ENCODE results near the gene ELAVL1. TPM values are rescaled to one million over a fixed set of nuclear protein-coding genes. Genes with fewer than 3 reads are reported as not detected.

ELAVL1 gene
- total and polyA plus RNA-seq, 2 donors from 2014 or later = 34.6 to 64.7 TPM

DNA sequence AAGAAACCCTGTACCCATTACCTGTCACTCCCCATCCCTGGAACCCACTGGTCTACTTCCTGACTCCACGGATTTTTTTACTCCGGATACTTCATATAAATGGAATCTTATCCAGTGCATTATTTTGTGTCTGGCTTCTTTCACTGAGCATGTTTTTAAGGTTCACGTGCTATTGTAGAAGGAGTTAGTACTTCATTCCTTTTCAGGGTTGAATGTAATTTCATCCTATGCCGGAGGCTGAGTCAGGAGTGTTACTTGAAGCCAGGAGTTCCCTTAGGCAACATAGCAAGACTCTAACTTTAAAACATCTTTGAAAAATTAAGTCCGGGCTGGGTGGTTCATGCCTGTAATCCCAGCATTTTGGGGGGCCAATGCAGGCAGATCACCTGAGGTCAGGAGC is 17.9 kb upstream of the ELAVL1 start:
- Histone ChIP-seq H3K4me3 (ENCODE audit: low read length in 3 of 3) (no peak overlapping the region), H3K27ac (ENCODE audit: low read depth in 2 of 2, low read length in 2 of 2) (no peak overlapping the region), H3K36me3 (ENCODE audit: control insufficient read depth in 2 of 3, insufficient read depth in 3 of 3, low read length in 3 of 3) (no peaks in the 10 kb centered on the region), H3K9ac (ENCODE audit: low read length in 3 of 3) (no peak overlapping the region), H3K27me3 (ENCODE audit: control insufficient read depth, insufficient read depth, low read length) (no peaks in the 10 kb centered on the region), H3K9me3 (ENCODE audit: control insufficient read depth in 2 of 3, insufficient read depth in 1 of 3, low read length in 3 of 3) (no peaks in the 10 kb centered on the region), H3K4me1 (ENCODE audit: control insufficient read depth in 2 of 3, insufficient read depth in 2 of 3, low read depth in 1 of 3, low read length in 3 of 3) (no peaks in the 10 kb centered on the region)
- no peak for DNase-seq
- FAIRE-seq = no peak
- intact Hi-C loops (cut with DNase I) = no loop called here
- TF ChIP-seq, protein P1, sequence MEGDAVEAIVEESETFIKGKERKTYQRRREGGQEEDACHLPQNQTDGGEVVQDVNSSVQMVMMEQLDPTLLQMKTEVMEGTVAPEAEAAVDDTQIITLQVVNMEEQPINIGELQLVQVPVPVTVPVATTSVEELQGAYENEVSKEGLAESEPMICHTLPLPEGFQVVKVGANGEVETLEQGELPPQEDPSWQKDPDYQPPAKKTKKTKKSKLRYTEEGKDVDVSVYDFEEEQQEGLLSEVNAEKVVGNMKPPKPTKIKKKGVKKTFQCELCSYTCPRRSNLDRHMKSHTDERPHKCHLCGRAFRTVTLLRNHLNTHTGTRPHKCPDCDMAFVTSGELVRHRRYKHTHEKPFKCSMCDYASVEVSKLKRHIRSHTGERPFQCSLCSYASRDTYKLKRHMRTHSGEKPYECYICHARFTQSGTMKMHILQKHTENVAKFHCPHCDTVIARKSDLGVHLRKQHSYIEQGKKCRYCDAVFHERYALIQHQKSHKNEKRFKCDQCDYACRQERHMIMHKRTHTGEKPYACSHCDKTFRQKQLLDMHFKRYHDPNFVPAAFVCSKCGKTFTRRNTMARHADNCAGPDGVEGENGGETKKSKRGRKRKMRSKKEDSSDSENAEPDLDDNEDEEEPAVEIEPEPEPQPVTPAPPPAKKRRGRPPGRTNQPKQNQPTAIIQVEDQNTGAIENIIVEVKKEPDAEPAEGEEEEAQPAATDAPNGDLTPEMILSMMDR (IDR thresholded peaks at IDR 0.05; ENCODE audit: borderline replicate concordance, extremely low read depth, insufficient read depth) = no peak

DNA sequence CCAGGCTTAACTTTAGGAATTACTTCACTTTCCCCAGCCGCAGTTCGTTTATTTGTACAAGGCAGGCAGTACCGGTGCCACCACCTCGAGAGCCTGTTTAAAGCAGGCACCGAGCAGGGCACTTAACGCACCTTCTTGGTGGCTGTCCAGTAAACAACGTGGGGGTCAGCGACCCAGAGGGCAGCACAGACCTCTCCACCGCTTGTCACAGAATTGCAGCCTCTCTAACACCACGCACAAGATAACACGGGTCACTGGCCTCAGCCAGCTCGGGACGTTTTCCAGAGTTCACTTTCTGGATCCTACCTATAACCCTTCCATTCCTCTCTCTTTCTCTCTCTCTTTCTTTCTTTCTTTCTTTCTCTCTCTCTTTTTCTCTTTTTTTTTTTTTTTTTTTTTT is 16.8 kb upstream of the ELAVL1 start:
- DNase-seq (no peak), FAIRE-seq (no peak)
- H3K4me3 ChIP-seq (ENCODE audit: low read length in 3 of 3) = no peak overlapping the region

DNA sequence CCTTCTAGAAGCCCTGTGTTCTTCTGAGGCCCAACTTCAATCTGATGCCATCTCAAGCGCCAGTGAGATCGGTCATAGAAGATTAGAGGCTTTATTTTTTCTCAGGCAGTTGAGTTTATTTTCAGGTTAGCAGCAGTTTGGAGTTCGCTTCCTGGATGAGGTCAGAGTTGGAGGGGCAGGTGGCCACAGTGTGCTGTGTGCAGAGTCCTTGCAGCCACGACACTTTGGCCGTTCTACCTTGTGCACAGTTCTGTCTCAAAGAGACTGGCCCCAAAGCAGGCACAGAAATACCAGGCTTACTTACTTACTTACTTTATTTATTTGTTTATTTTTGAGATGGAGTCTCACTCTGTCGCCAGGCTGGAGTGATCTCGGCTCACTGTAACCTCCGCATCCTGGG is 15.9 kb upstream of the ELAVL1 start:
- no peak overlapping the region for H3K4me3 ChIP-seq (ENCODE audit: low read length in 3 of 3)
- TF ChIP-seq, protein P1 (IDR thresholded peaks at IDR 0.05; ENCODE audit: borderline replicate concordance, extremely low read depth, insufficient read depth) = no peak
- no peaks in the 10 kb centered on the region for H3K9me3 ChIP-seq (ENCODE audit: control insufficient read depth in 2 of 3, insufficient read depth in 1 of 3, low read length in 3 of 3)
- no peaks in the 10 kb centered on the region for H3K4me1 ChIP-seq (ENCODE audit: control insufficient read depth in 2 of 3, insufficient read depth in 2 of 3, low read depth in 1 of 3, low read length in 3 of 3)
- DNase-seq (no peak), FAIRE-seq (no peak)
- no peaks in the 10 kb centered on the region for H3K27me3 ChIP-seq (ENCODE audit: control insufficient read depth, insufficient read depth, low read length)
- H3K9ac ChIP-seq (ENCODE audit: low read length in 3 of 3) = no peak overlapping the region
- intact Hi-C loops (cut with DNase I) = no loop called here
- H3K27ac ChIP-seq (ENCODE audit: low read depth in 2 of 2, low read length in 2 of 2) = no peak overlapping the region
- no peaks in the 10 kb centered on the region for H3K36me3 ChIP-seq (ENCODE audit: control insufficient read depth in 2 of 3, insufficient read depth in 3 of 3, low read length in 3 of 3)

More for the DNA sequence above, 16.8 kb upstream of the ELAVL1 start:
- no peaks in the 10 kb centered on the region for H3K4me1 ChIP-seq (ENCODE audit: control insufficient read depth in 2 of 3, insufficient read depth in 2 of 3, low read depth in 1 of 3, low read length in 3 of 3)
- no peak overlapping the region for H3K27ac ChIP-seq (ENCODE audit: low read depth in 2 of 2, low read length in 2 of 2)
- TF ChIP-seq, protein P1 (IDR thresholded peaks at IDR 0.05; ENCODE audit: borderline replicate concordance, extremely low read depth, insufficient read depth) = no peak
- H3K9me3 ChIP-seq (ENCODE audit: control insufficient read depth in 2 of 3, insufficient read depth in 1 of 3, low read length in 3 of 3) = no peaks in the 10 kb centered on the region
- H3K36me3 ChIP-seq (ENCODE audit: control insufficient read depth in 2 of 3, insufficient read depth in 3 of 3, low read length in 3 of 3) = no peaks in the 10 kb centered on the region
- H3K9ac ChIP-seq (ENCODE audit: low read length in 3 of 3) = no peak overlapping the region
- H3K27me3 ChIP-seq (ENCODE audit: control insufficient read depth, insufficient read depth, low read length) = no peaks in the 10 kb centered on the region
- intact Hi-C loops (cut with DNase I) = no loop called here

DNA sequence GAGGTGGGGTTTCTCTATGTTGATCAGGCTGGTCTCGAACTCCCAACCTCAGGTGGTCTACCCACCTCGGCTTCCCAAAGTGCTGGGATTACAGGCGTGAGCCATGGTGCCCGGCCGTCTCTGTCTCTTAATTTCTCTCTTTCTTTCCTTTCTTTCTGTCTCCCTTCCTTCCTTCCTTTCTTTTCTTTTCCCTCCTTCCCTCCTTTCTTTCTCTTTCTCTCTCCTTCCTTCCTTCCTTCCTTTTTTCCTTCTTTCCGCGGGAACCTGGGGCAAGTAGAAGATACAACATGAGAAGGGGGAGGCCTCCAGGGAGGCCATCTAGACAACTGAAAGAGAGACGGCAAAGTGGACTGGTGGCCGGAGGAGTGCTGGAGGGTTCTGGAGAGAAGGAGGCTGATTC is 15.2 kb upstream of the ELAVL1 start:
- Histone ChIP-seq H3K4me1 (ENCODE audit: control insufficient read depth in 2 of 3, insufficient read depth in 2 of 3, low read depth in 1 of 3, low read length in 3 of 3) (no peaks in the 10 kb centered on the region), H3K27ac (ENCODE audit: low read depth in 2 of 2, low read length in 2 of 2) (no peak overlapping the region), H3K27me3 (ENCODE audit: control insufficient read depth, insufficient read depth, low read length) (no peaks in the 10 kb centered on the region), H3K9ac (ENCODE audit: low read length in 3 of 3) (no peak overlapping the region), H3K4me3 (ENCODE audit: low read length in 3 of 3) (no peak overlapping the region), H3K9me3 (ENCODE audit: control insufficient read depth in 2 of 3, insufficient read depth in 1 of 3, low read length in 3 of 3) (no peaks in the 10 kb centered on the region), H3K36me3 (ENCODE audit: control insufficient read depth in 2 of 3, insufficient read depth in 3 of 3, low read length in 3 of 3) (no peaks in the 10 kb centered on the region)
- FAIRE-seq = no peak
- TF ChIP-seq, protein P1 (IDR thresholded peaks at IDR 0.05; ENCODE audit: borderline replicate concordance, extremely low read depth, insufficient read depth) = no peak
- intact Hi-C loops (cut with DNase I) = no loop called here
- no peak for DNase-seq

All from kidney (tissue), 14 donors.